ENCODE measurements around the gene TMEM61. TPM values are rescaled to one million over a fixed set of nuclear protein-coding genes. Genes with fewer than 3 reads are reported as not detected.

The TMEM61 gene
- total RNA-seq, 4 donors from 2014 or later: 7.1 to 24.8 (median 8.5) TPM

GRCh38 chr1:55000110-55001085 lies 20.0 kb downstream of the TMEM61 start:
- in situ Hi-C loops (cut with MboI; ENCODE audit: low pct_ligation_motif_present in 1 of 4, low pct_unique_long_range_greater_than_20kb in 1 of 4, low sequenced_read_pairs in 3 of 4) (no loop called here), intact Hi-C loops (cut with DNase I; ENCODE audit: low total_unique reads) (no loop called here)
- 70% methylated on average over 8 of the region's 8 CpGs; no CpG with 5 or more reads in 1 of the 2 donors for WGBS, 2 donors (ENCODE audit: low coverage in 1 of 2)
- no peak overlapping the region for H3K4me3 ChIP-seq
- H3K27ac ChIP-seq: no peak overlapping the region
- no peak for DNase-seq
- TF ChIP-seq POLR2A (IDR thresholded peaks at IDR 0.05) (no peak), POLR2AphosphoS5 (IDR thresholded peaks at IDR 0.05) (no peak)
- H3K27me3 ChIP-seq: peaks cover 36% of the 10 kb centered on the region
- H3K4me1 ChIP-seq: peaks cover 0 to 11% (median 10%) of the 10 kb centered on the region in 4 donors
- H3K9me3 ChIP-seq: no peaks in the 10 kb centered on the region
- no peaks in the 10 kb centered on the region for H3K36me3 ChIP-seq

- Histone ChIP-seq H3K4me1 (peaks cover 0 to 8% (median 8%) of the 10 kb centered on the region in 4 donors), H3K27ac (no peak overlapping the region), H3K36me3 (no peaks in the 10 kb centered on the region), H3K4me3 (no peak overlapping the region), H3K9me3 (no peaks in the 10 kb centered on the region), H3K27me3 (peaks cover 29% of the 10 kb centered on the region)
- in situ Hi-C loops (cut with MboI; ENCODE audit: low pct_ligation_motif_present in 1 of 4, low pct_unique_long_range_greater_than_20kb in 1 of 4, low sequenced_read_pairs in 3 of 4): no loop called here
- intact Hi-C loops (cut with DNase I; ENCODE audit: low total_unique reads): no loop called here
- WGBS, 2 donors (ENCODE audit: low coverage in 1 of 2): 84 to 91% methylated on average over 4 of the region's 4 CpGs
- no peak for DNase-seq
- TF ChIP-seq POLR2AphosphoS5 (IDR thresholded peaks at IDR 0.05): no peak
- TF ChIP-seq CTCF (IDR thresholded peaks at IDR 0.05): no peak
- TF ChIP-seq POLR2A (IDR thresholded peaks at IDR 0.05): no peak
- no peak for TF ChIP-seq EP300 (IDR thresholded peaks at IDR 0.05; ENCODE audit: low read depth)
These were observed 20.9 kb downstream of the TMEM61 start for GRCh38 chr1:55001311-55001710.

GRCh38 chr1:55002686-55003085 lies 22.3 kb downstream of the TMEM61 start:
- no peaks in the 10 kb centered on the region for H3K9me3 ChIP-seq
- 22 to 61% methylated on average over 1 to 2 of the region's 2 CpGs for WGBS, 2 donors (ENCODE audit: low coverage in 1 of 2)
- H3K27ac ChIP-seq: no peak overlapping the region
- peaks cover 15% of the 10 kb centered on the region for H3K27me3 ChIP-seq
- intact Hi-C loops (cut with DNase I; ENCODE audit: low total_unique reads): no loop called here
- no peaks in the 10 kb centered on the region for H3K4me1 ChIP-seq
- no peak for DNase-seq
- in situ Hi-C loops (cut with MboI; ENCODE audit: low pct_ligation_motif_present in 1 of 4, low pct_unique_long_range_greater_than_20kb in 1 of 4, low sequenced_read_pairs in 3 of 4): no loop called here
- no peak overlapping the region for H3K4me3 ChIP-seq
- no peak for TF ChIP-seq CTCF (IDR thresholded peaks at IDR 0.05)
- no peak for TF ChIP-seq POLR2AphosphoS5 (IDR thresholded peaks at IDR 0.05)
- no peak for TF ChIP-seq POLR2A (IDR thresholded peaks at IDR 0.05)
- TF ChIP-seq EP300 (IDR thresholded peaks at IDR 0.05; ENCODE audit: low read depth): no peak
- H3K36me3 ChIP-seq: no peaks in the 10 kb centered on the region

GRCh38 chr1:55005351-55006140 lies 25.1 kb downstream of the TMEM61 start:
- H3K4me1 ChIP-seq: no peaks in the 10 kb centered on the region
- no peaks in the 10 kb centered on the region for H3K36me3 ChIP-seq
- no peak overlapping the region for H3K4me3 ChIP-seq
- TF ChIP-seq EP300 (IDR thresholded peaks at IDR 0.05; ENCODE audit: low read depth): no peak
- no peak for TF ChIP-seq POLR2AphosphoS5 (IDR thresholded peaks at IDR 0.05)
- no peak for TF ChIP-seq CTCF (IDR thresholded peaks at IDR 0.05)
- TF ChIP-seq POLR2A (IDR thresholded peaks at IDR 0.05): no peak
- in situ Hi-C loops (cut with MboI; ENCODE audit: low pct_ligation_motif_present in 1 of 4, low pct_unique_long_range_greater_than_20kb in 1 of 4, low sequenced_read_pairs in 3 of 4): no loop called here
- H3K27me3 ChIP-seq: peaks cover under 1% of the 10 kb centered on the region
- H3K9me3 ChIP-seq: no peaks in the 10 kb centered on the region
- 77 to 80% methylated on average over 4 to 10 of the region's 10 CpGs for WGBS, 2 donors (ENCODE audit: low coverage in 1 of 2)
- DNase-seq: no peak
- intact Hi-C loops (cut with DNase I; ENCODE audit: low total_unique reads): no loop called here
- H3K27ac ChIP-seq: no peak overlapping the region
